KOPT-K1 (cell line): ENCODE measurements around the gene BLNK.
"Not testable (repeated sequence)": the region's sequence is repeated elsewhere in the genome, so short reads cannot be mapped to it uniquely, and the experiment has no call there.

Experiments
- H3K27ac ChIP-seq: fragments of 200-600 bp; sonication (generic); 2 replicates; pipeline ENCODE4 v1.5.1; 2016; ENCODE audit warnings: antibody characterized with exemption, mild to moderate bottlenecking, low read depth, low read length; ENCODE audit not compliant: poor library complexity, severe bottlenecking
- H3K36me3 ChIP-seq: fragments of 200-600 bp; sonication (generic); 2 replicates; pipeline ENCODE4 v1.5.1; 2017; ENCODE audit warnings: antibody characterized with exemption, mild to moderate bottlenecking, low read length, moderate library complexity; ENCODE audit not compliant: insufficient read depth
- H3K9me3 ChIP-seq: fragments of 200-600 bp; sonication (generic); 2 replicates; pipeline ENCODE4 v1.5.1; 2017; ENCODE audit warnings: antibody characterized with exemption, low read length, mild to moderate bottlenecking; ENCODE audit not compliant: insufficient read depth, poor library complexity, severe bottlenecking

BLNK gene

DNA sequence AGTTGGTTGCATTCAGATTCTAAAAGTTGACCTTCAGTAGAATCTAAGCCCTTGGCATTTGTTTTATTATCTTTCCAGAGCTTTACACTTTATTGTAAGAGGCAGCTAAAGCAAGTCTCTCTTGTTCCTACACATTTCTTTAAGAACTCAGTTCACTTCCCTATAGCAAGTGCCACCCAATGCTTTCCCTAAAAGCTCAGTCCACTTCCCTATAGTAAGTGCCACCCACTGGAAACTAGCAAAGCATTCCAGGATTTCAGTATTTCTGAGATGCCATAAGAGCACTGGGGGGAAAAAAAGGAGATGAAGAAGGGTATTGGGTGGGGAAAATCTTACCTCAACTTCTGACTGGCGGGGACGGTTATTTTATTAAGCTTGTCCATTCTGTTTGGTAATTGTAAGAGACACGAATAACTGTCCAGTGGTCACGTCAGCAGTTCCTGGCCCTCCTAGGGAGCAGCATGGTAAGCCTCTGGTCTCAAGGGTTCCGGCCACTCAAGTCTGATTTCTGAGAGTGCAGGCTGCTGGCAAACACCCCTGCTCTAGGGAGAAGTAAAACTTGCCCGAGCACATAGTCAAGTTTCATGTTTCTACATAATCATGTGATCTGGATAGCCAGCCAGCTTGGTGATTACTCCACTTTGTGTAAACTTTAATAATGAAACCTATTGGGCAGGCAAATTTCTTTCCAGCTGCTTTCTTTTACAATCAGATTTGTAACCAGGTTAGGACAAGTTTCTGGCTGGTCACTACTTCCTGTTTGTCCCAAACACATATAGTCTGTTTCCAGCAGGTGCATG lies at the start of gene BLNK:
Gene BLNK, minus strand, starts transcription at position 554 of the 800 bp plus-strand sequence. Its CDS starts 171 bp downstream, at position 383.
- H3K9me3 ChIP-seq: no peaks in the 10 kb centered on the region
- H3K36me3 ChIP-seq: no peaks in the 10 kb centered on the region
- H3K27ac ChIP-seq: no peak within 1 kb of the TSS

DNA sequence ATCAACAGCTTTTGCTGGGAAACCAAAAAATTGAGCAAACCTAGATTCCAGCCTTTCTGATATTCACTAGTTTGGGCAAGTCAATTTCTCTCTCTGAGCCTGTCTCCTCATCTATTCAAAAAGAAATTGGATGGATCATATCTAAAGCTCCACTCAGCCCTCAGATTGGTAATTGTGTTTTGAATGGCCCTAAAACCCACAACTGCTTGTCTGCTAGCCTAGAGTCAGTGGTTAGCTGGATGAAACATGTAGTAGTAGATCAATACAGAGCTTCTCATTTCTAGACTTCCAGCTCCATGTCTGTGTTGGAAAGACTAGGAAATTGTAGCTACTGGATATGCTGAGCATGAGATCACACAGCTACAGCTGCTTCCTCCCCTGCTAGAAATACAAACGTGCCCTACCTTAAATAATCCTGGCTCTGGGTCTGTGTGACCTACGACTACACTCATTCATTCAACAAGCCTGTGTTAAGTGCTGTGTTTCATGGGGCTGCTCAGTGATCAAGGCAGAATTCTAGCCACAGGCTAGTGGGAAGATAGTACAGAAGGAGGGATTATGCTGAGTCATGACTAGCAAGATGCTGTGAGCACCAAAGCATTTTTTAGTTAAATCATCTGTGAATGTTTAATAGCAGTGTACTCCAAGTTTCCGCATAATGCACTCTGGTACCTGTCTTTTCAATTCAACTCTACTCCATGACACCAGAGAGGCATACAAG lies 48.5 kb upstream of the BLNK start:
- Histone ChIP-seq H3K36me3 (peaks cover 71% of the 10 kb centered on the region), H3K27ac (no peak overlapping the region), H3K9me3 (no peaks in the 10 kb centered on the region)

DNA sequence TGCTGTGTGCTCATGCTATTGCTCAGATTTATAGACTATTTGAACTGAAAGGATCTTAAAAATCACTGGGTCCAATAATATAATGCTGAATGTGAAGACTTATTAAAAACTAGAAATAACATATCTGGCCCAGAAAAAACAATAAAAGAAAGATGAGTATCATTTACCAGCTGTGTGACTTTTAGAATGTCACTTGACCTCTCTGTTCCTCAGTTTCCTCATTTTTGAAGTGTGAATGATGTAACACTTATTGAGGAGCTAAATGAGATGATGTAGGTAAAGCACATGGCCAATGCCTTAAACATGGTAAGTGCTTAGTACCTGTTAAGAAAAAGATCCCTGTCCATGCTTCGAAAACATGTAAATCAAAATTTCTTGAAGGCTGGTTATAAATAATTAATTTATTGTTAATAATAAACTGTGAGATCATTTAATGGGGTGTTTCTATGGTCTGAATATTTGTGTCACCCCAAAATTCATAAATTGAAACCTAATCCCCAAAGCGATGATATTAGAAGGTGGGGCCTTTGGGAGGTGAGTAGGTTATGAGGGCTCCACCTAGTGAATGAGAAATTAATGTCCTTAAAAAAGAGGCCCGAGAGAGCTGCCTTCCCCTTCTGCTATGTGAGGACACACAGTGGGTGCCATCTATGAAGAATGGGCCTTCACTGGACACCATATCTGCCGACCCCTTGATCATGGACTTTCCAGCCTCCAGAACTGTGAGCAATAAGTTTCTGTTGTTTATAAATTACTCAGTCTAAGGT lies 45.9 kb upstream of the BLNK start:
- Histone ChIP-seq H3K9me3 (no peaks in the 10 kb centered on the region), H3K36me3 (peaks cover 44% of the 10 kb centered on the region), H3K27ac (no peak overlapping the region)

DNA sequence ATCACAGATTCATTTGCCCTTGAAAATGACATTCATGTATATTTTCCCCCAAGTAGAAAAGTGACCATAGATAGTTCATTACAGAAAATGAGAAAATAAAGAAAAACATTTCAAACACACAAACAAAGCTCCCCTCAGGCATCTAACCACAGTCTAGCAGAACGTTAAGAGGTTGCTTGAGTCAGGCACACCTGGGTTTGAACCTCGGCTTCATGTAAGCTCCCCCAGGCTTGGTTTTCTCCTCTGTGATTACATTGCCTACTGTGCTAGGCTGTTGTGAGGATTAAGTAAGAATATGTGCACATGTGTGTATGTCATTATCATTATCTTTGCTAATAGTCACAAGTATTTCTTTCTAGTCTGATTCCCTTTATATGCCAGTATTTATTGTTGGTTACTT lies 42.0 kb upstream of the BLNK start:
- no peaks in the 10 kb centered on the region for H3K9me3 ChIP-seq
- peaks cover 5% of the 10 kb centered on the region for H3K36me3 ChIP-seq
- H3K27ac ChIP-seq: peak overlapping the region; percentile 89

DNA sequence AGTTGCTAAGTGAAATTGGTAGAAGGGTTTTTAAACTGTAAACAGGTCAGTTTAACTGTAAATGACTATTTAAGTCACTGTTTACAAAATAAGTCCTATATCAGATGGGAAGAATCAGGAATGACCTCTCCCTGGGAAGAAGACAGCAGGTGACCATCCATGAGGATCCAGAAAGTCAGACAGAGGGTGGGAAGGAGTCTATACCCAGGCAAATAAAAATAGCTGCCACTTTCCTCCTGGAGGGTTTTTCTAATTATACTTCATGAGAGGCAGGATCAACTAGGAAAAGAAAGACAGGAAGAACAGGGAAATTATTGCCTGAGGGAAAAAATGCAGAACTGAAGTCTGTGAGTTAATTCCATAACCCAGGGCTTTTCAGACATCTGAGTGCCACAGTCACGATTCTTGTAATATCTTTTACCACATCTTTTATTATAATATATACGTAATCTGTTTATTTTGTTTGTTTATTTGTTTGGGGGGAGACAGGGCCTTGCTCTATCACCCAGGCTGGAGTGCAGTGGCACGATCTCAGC lies 39.9 kb upstream of the BLNK start:
- H3K27ac ChIP-seq: peak overlapping the region; percentile 89
- no peaks in the 10 kb centered on the region for H3K36me3 ChIP-seq
- no peaks in the 10 kb centered on the region for H3K9me3 ChIP-seq

DNA sequence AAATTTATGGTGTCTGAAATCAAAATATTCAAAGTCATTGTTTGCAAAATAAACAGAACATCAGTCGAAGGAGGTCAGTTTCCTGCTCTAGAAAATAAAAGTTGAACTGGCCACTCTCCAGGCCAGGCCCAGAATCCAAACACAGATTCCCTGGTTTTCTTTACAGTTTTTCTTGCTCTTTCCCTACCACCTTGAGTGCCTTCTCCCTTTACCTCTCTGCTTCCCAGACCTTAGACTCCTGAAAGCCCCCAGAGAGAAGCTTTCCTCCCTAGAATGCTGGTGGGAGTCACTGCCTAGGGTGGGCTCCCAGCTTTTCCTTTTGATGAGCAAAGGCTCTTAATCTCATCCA lies 38.9 kb upstream of the BLNK start:
- no peaks in the 10 kb centered on the region for H3K36me3 ChIP-seq
- no peaks in the 10 kb centered on the region for H3K9me3 ChIP-seq
- peak overlapping the region; percentile 89 for H3K27ac ChIP-seq

DNA sequence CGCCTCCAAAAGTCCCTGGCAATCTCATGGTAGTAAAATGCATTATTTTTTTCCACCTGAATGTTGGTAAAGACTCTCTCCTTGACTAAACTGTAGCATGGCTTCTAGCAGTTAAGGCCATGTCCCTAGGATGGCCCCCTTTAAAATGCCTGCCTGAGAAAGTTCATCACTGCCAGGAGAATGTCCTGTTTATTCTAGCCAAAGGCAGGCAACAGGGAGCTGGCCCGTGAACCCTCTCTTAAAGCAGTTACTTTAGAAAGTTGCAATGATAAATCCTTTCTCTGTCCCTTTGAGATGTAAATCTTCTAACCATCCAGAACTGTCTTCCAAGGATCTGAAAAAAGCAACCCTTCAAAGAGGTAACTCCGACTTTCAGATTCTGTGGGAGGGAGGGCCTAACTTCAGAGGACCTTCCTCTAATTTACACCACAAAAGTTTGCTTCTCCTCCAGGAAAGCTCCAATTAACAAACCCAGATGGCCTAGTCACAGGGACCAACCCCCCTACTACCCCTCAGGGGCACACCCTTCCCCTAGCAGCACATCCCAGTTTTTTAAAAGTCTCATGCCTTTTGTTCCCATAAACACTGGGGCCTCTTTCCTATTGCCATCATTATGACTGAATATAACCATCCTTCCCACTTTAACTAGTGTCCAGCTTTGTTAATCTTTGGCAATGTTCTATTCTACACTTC lies 38.4 kb upstream of the BLNK start:
- no peaks in the 10 kb centered on the region for H3K36me3 ChIP-seq
- H3K9me3 ChIP-seq: no peaks in the 10 kb centered on the region
- peak overlapping the region; percentile 89 for H3K27ac ChIP-seq

DNA sequence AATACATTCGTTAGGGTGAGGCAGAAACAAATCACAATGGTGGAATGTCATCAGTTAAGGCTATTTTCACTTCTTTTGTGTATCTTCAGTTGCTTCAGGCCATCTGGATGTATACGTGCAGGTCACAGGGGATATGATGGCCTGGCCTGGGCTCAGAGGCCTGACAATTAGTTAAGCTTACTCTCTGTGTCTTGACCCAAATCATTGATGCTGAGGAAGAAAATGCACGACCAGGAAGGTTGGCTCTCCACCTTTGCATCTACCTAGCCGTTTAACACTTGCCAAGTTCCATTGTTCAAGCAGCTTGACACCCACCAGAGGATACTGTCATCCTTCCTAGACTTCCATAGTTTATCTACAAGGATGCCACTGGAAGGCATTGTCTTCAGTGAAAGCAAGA lies 37.5 kb upstream of the BLNK start:
- not testable (repeated sequence) for H3K36me3 ChIP-seq, H3K9me3 ChIP-seq
- peak overlapping the region; percentile 89 for H3K27ac ChIP-seq

DNA sequence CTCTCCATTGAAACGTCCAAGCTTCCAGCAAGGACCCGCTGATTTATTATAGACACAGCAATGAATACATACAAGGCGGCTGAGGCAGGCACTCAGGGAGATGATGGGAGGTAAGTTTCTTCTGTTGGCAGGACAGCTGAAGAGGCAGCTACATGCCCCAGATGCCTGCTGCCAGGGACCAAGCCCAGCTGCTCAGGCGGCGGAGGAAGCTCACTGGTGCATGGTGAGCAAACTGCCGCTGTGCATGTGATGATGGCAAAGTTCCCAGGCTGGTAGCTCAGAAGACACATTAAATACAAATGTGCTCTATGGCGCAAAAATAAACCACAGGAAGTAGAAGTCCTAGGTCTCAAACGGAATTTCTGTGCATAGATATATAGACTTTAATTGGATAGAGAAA lies 35.1 kb upstream of the BLNK start:
- Histone ChIP-seq H3K9me3 (no peaks in the 10 kb centered on the region), H3K27ac (peak overlapping the region; percentile 92), H3K36me3 (no peaks in the 10 kb centered on the region)

DNA sequence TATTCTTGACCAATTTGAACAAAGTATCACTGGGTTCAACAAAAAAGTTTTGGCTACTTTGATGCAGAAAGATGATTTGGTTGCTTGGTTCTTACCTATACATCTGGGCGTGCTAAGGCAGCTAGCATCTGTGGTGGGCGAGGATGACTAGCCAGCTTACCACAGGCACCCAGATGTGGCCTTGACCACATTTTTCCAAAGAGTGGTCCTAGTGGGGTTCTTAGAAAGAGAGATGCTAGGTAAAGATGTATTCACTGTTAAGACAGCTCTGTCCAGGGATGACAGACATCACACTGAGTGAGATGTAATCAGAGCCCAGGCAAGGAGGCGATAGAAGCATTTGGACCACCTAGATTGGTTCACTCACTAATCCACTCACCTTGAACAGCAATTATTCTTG lies 33.6 kb upstream of the BLNK start:
- H3K27ac ChIP-seq: peak overlapping the region; percentile 92
- no peaks in the 10 kb centered on the region for H3K9me3 ChIP-seq
- H3K36me3 ChIP-seq: no peaks in the 10 kb centered on the region

DNA sequence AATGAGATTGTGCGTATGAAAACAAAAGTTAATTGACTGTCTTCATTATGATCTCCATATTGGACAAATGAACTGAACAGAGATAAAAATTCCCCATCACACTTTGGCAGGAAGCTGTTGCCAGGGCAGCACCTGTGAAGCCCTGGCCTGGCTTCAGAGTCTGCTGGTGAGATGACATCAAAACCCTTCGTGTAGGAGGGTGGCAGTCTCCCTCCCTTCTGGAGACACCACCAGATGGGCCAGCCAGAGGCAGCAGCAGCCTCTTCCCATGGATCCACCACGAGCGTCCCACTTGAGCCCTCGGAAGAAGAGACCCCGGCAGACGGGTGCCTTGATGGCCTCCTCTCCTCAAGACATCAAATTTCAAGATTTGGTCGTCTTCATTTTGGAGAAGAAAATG lies 32.9 kb upstream of the BLNK start, which contains the start of gene DNTT:
Gene DNTT, plus strand, starts transcription at position 205 of the 400 bp plus-strand sequence. Its CDS starts 64 bp downstream, at position 269.
- no peaks in the 10 kb centered on the region for H3K36me3 ChIP-seq
- H3K27ac ChIP-seq: peak within 1 kb of the TSS; percentile 92
- no peaks in the 10 kb centered on the region for H3K9me3 ChIP-seq

DNA sequence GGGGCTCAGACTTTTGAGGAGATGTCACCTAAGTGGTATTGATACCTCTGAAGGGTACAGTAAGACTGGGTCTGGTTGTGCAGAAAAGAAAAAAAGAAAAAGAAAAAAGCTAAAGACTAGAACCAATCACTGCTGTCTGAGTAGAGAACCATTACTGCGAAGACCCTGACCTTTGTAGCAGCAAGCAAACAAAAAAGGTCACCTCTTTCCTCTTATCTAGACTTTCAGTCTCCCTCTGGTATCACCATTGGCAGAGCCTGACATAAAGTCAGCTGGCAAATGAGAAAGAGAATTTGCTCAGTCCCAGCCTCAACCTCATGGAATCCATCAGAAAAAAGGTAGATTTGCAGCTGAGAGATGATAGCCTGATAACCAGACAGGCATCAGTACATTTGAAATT lies 30.2 kb upstream of the BLNK start:
- H3K27ac ChIP-seq: peak overlapping the region; percentile 92
- no peaks in the 10 kb centered on the region for H3K9me3 ChIP-seq

DNA sequence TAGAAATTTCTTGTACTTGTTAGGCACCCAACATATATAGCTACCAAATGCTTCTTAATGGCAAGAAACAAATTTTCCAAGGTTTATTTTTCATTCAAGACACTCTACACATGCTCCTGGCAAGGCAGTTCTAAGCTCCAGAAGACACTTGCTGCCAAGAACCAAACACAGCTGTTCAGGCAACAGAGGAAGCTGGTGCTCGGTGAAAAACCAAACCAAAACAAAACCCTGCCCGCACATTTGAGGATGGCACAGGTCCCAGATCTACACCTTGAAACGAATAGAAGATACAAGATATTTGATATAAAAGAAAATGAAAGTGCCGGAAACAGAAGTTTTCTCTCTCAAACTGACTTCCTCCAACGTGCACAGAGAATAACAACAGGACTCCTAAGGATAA lies 28.0 kb upstream of the BLNK start:
- Histone ChIP-seq H3K9me3 (no peaks in the 10 kb centered on the region), H3K27ac (peak overlapping the region; percentile 92), H3K36me3 (no peaks in the 10 kb centered on the region)

More for the DNA sequence above, 30.2 kb upstream of the BLNK start:
- no peaks in the 10 kb centered on the region for H3K36me3 ChIP-seq

DNA sequence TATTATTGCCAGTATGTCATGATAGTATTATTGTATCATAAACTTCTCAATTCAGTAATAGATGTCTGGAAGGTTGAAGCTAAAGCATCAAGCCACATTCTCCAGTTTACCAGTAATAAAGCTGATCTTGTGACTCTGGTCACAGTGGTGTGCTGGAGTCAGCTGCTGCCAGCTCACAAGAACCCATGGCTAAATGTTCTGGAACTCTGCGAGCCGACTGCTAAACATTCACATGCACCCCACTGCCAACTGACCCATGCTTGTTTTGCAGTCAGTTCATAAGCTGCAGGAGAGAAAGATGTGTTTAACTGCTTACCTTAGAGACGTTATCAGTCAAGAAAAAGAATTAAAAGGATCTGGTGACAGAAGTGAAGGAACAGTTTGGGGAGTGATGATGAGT lies 27.0 kb upstream of the BLNK start:
- Histone ChIP-seq H3K27ac (peak overlapping the region; percentile 92), H3K36me3 (no peaks in the 10 kb centered on the region), H3K9me3 (no peaks in the 10 kb centered on the region)
